Measurements from ENCODE around the gene DNAJC15. TPM values are rescaled to one million over a fixed set of nuclear protein-coding genes. Genes with fewer than 3 reads are reported as not detected.

DNAJC15 gene
- total and polyA plus RNA-seq, 7 experiments from 2014 or later = 5.0 to 22.8 (median 10.5) TPM

- Mint-ChIP-seq H3K9me3 (peaks cover 0 to 2% (median 0%) of the 10 kb centered on the region in 11 donors), H3K27me3 (peaks cover 8 to 12% (median 12%) of the 10 kb centered on the region in 5 donors), H3K27ac (peak overlapping the region in 1 of 9 donors; percentile 71), H3K36me3 (peaks cover 0 to 4% (median 0%) of the 10 kb centered on the region in 5 donors), H3K4me3 (no peak overlapping the region), H3K4me1 (peaks cover 7 to 21% (median 13%) of the 10 kb centered on the region in 7 donors)
- no peak for DNase-seq
- intact Hi-C loops (cut with micrococcal nuclease) = no loop called here
- Histone ChIP-seq H3K4me1 (ENCODE audit: control insufficient read depth in 2 of 2, insufficient read depth in 2 of 2, low read length in 2 of 2) (peaks cover 0 to 9% of the 10 kb centered on the region in 2 donors), H3K27ac (ENCODE audit: low read depth, low read length) (no peak overlapping the region), H3K27me3 (ENCODE audit: control insufficient read depth in 2 of 2, insufficient read depth in 2 of 2, low read length in 2 of 2) (no peaks in the 10 kb centered on the region), H3K36me3 (ENCODE audit: control insufficient read depth in 2 of 3, insufficient read depth in 3 of 3, low read length in 3 of 3) (no peaks in the 10 kb centered on the region), H3K9me3 (ENCODE audit: control insufficient read depth in 2 of 3, low read length in 3 of 3) (no peaks in the 10 kb centered on the region), H3K4me3 (ENCODE audit: low read length) (no peak overlapping the region)
- ATAC-seq = no peak
- POLR2A ChIA-PET = no interaction called here
- CTCF ChIA-PET = no interaction called here
Observed at GRCh38 chr13:43126420-43126819, 103.0 kb downstream of the DNAJC15 start.

GRCh38 chr13:43127103-43127798 lies 103.9 kb downstream of the DNAJC15 start:
- intact Hi-C loops (cut with micrococcal nuclease) = no loop called here
- no peak for ATAC-seq
- H3K27me3 ChIP-seq (ENCODE audit: control insufficient read depth in 2 of 2, insufficient read depth in 2 of 2, low read length in 2 of 2) = no peaks in the 10 kb centered on the region
- peaks cover 0 to 13% (median 5%) of the 10 kb centered on the region in 5 donors for H3K27me3 Mint-ChIP-seq
- peaks cover 0 to 2% (median 0%) of the 10 kb centered on the region in 11 donors for H3K9me3 Mint-ChIP-seq
- H3K9me3 ChIP-seq (ENCODE audit: control insufficient read depth in 2 of 3, low read length in 3 of 3) = no peaks in the 10 kb centered on the region
- no peak overlapping the region for H3K27ac ChIP-seq (ENCODE audit: low read depth, low read length)
- peak overlapping the region in 8 of 9 donors; percentile 0 to 54 (median 9) for H3K27ac Mint-ChIP-seq
- no peaks in the 10 kb centered on the region for H3K36me3 Mint-ChIP-seq
- peaks cover 7 to 21% (median 13%) of the 10 kb centered on the region in 7 donors for H3K4me1 Mint-ChIP-seq
- DNase-seq = no peak
- no peaks in the 10 kb centered on the region for H3K36me3 ChIP-seq (ENCODE audit: control insufficient read depth in 2 of 3, insufficient read depth in 3 of 3, low read length in 3 of 3)
- peaks cover 0 to 9% of the 10 kb centered on the region in 2 donors for H3K4me1 ChIP-seq (ENCODE audit: control insufficient read depth in 2 of 2, insufficient read depth in 2 of 2, low read length in 2 of 2)
- ChIA-PET CTCF (no interaction called here), POLR2A (no interaction called here)
- no peak overlapping the region for H3K4me3 ChIP-seq (ENCODE audit: low read length)
- H3K4me3 Mint-ChIP-seq = peak overlapping the region in 5 of 10 donors; percentile 0 to 42 (median 12)

GRCh38 chr13:43127827-43128226 lies 104.4 kb downstream of the DNAJC15 start:
- Histone ChIP-seq H3K4me1 (ENCODE audit: control insufficient read depth in 2 of 2, insufficient read depth in 2 of 2, low read length in 2 of 2) (peaks cover 0 to 9% of the 10 kb centered on the region in 2 donors), H3K9me3 (ENCODE audit: control insufficient read depth in 2 of 3, low read length in 3 of 3) (no peaks in the 10 kb centered on the region), H3K36me3 (ENCODE audit: control insufficient read depth in 2 of 3, insufficient read depth in 3 of 3, low read length in 3 of 3) (no peaks in the 10 kb centered on the region), H3K4me3 (ENCODE audit: low read length) (no peak overlapping the region), H3K27ac (ENCODE audit: low read depth, low read length) (no peak overlapping the region), H3K27me3 (ENCODE audit: control insufficient read depth in 2 of 2, insufficient read depth in 2 of 2, low read length in 2 of 2) (no peaks in the 10 kb centered on the region)
- intact Hi-C loops (cut with micrococcal nuclease) = no loop called here
- H3K4me1 Mint-ChIP-seq = peaks cover 7 to 21% (median 13%) of the 10 kb centered on the region in 7 donors
- peak overlapping the region in 8 of 9 donors; percentile 0 to 54 (median 9) for H3K27ac Mint-ChIP-seq
- ATAC-seq (peak; percentile 24), DNase-seq (no peak)
- H3K4me3 Mint-ChIP-seq = peak overlapping the region in 5 of 10 donors; percentile 0 to 42 (median 12)
- ChIA-PET CTCF (no interaction called here), POLR2A (no interaction called here)
- H3K9me3 Mint-ChIP-seq = peaks cover 0 to 2% (median 0%) of the 10 kb centered on the region in 11 donors
- no peaks in the 10 kb centered on the region for H3K36me3 Mint-ChIP-seq
- H3K27me3 Mint-ChIP-seq = peaks cover 0 to 13% (median 5%) of the 10 kb centered on the region in 5 donors

- peaks cover 7 to 21% (median 13%) of the 10 kb centered on the region in 7 donors for H3K4me1 Mint-ChIP-seq
- intact Hi-C loops (cut with micrococcal nuclease) = no loop called here
- no peaks in the 10 kb centered on the region for H3K36me3 ChIP-seq (ENCODE audit: control insufficient read depth in 2 of 3, insufficient read depth in 3 of 3, low read length in 3 of 3)
- no peak overlapping the region for H3K27ac ChIP-seq (ENCODE audit: low read depth, low read length)
- H3K27me3 ChIP-seq (ENCODE audit: control insufficient read depth in 2 of 2, insufficient read depth in 2 of 2, low read length in 2 of 2) = no peaks in the 10 kb centered on the region
- H3K4me1 ChIP-seq (ENCODE audit: control insufficient read depth in 2 of 2, insufficient read depth in 2 of 2, low read length in 2 of 2) = peaks cover 0 to 9% of the 10 kb centered on the region in 2 donors
- H3K9me3 Mint-ChIP-seq = peaks cover 0 to 2% (median 0%) of the 10 kb centered on the region in 11 donors
- H3K9me3 ChIP-seq (ENCODE audit: control insufficient read depth in 2 of 3, low read length in 3 of 3) = no peaks in the 10 kb centered on the region
- H3K4me3 ChIP-seq (ENCODE audit: low read length) = no peak overlapping the region
- H3K4me3 Mint-ChIP-seq = peak overlapping the region in 1 of 10 donors; percentile 2
- H3K27ac Mint-ChIP-seq = peak overlapping the region in 1 of 9 donors; percentile 54
- ChIA-PET POLR2A (no interaction called here), CTCF (interaction anchor here (0.5 kb wide), 1 partner anchor 1839 kb away, joined by 3 read pairs; no protein-coding TSS in a partner anchor)
- H3K36me3 Mint-ChIP-seq = no peaks in the 10 kb centered on the region
- no peak for ATAC-seq
- peaks cover under 1 to 13% (median 8%) of the 10 kb centered on the region in 5 donors for H3K27me3 Mint-ChIP-seq
- DNase-seq = no peak
Observed at GRCh38 chr13:43128504-43128961, 105.1 kb downstream of the DNAJC15 start.

- Histone ChIP-seq H3K4me3 (ENCODE audit: low read length) (no peak overlapping the region), H3K4me1 (ENCODE audit: control insufficient read depth in 2 of 2, insufficient read depth in 2 of 2, low read length in 2 of 2) (peaks cover 0 to 9% of the 10 kb centered on the region in 2 donors), H3K9me3 (ENCODE audit: control insufficient read depth in 2 of 3, low read length in 3 of 3) (no peaks in the 10 kb centered on the region), H3K27me3 (ENCODE audit: control insufficient read depth in 2 of 2, insufficient read depth in 2 of 2, low read length in 2 of 2) (no peaks in the 10 kb centered on the region), H3K27ac (ENCODE audit: low read depth, low read length) (no peak overlapping the region), H3K36me3 (ENCODE audit: control insufficient read depth in 2 of 3, insufficient read depth in 3 of 3, low read length in 3 of 3) (no peaks in the 10 kb centered on the region)
- H3K4me1 Mint-ChIP-seq = peaks cover 7 to 21% (median 13%) of the 10 kb centered on the region in 7 donors
- peaks cover 0 to 2% (median 0%) of the 10 kb centered on the region in 11 donors for H3K9me3 Mint-ChIP-seq
- no peak for DNase-seq
- intact Hi-C loops (cut with micrococcal nuclease) = no loop called here
- CTCF ChIA-PET = no interaction called here
- POLR2A ChIA-PET = no interaction called here
- ATAC-seq = no peak
- H3K27me3 Mint-ChIP-seq = peaks cover 5 to 15% (median 8%) of the 10 kb centered on the region in 5 donors
- no peak overlapping the region for H3K4me3 Mint-ChIP-seq
- H3K36me3 Mint-ChIP-seq = no peaks in the 10 kb centered on the region
- no peak overlapping the region for H3K27ac Mint-ChIP-seq
Observed at GRCh38 chr13:43129066-43129465, 105.7 kb downstream of the DNAJC15 start.

GRCh38 chr13:43129511-43130110 lies 106.2 kb downstream of the DNAJC15 start:
- no peaks in the 10 kb centered on the region for H3K36me3 ChIP-seq (ENCODE audit: control insufficient read depth in 2 of 3, insufficient read depth in 3 of 3, low read length in 3 of 3)
- DNase-seq (no peak), ATAC-seq (no peak)
- H3K4me1 ChIP-seq (ENCODE audit: control insufficient read depth in 2 of 2, insufficient read depth in 2 of 2, low read length in 2 of 2) = peaks cover 0 to 9% of the 10 kb centered on the region in 2 donors
- no peak overlapping the region for H3K4me3 ChIP-seq (ENCODE audit: low read length)
- intact Hi-C loops (cut with micrococcal nuclease) = no loop called here
- no peak overlapping the region for H3K27ac ChIP-seq (ENCODE audit: low read depth, low read length)
- Mint-ChIP-seq H3K4me1 (peaks cover 7 to 21% (median 13%) of the 10 kb centered on the region in 7 donors), H3K9me3 (no peaks in the 10 kb centered on the region), H3K4me3 (no peak overlapping the region), H3K27ac (no peak overlapping the region), H3K36me3 (no peaks in the 10 kb centered on the region), H3K27me3 (peaks cover 5 to 16% (median 8%) of the 10 kb centered on the region in 5 donors)
- H3K27me3 ChIP-seq (ENCODE audit: control insufficient read depth in 2 of 2, insufficient read depth in 2 of 2, low read length in 2 of 2) = no peaks in the 10 kb centered on the region
- no peaks in the 10 kb centered on the region for H3K9me3 ChIP-seq (ENCODE audit: control insufficient read depth in 2 of 3, low read length in 3 of 3)
- ChIA-PET POLR2A (no interaction called here), CTCF (no interaction called here)
